Spleen (tissue), 11 donors: Measurements from ENCODE around the gene ATP1A3. TPM values are rescaled to one million over a fixed set of nuclear protein-coding genes. Genes with fewer than 3 reads are reported as not detected.

Experiments used
- DNase-seq: peaks from one replicate; pipeline ENCODE4 v3.0.0-alpha.2; 2020
- H3K27ac ChIP-seq, 8 donors: fragments of 200-600 bp; sonication (generic) in 7 of 8; 1 replicate in 4 of 8; 2 replicates in 4 of 8; pipeline versions ENCODE4 v1.5.0 to v1.8.0; 2016 to 2021; ENCODE audit warnings: inconsistent platforms in 4 of 8, mild to moderate bottlenecking in 4 of 8, moderate library complexity in 1 of 8
- H3K27me3 ChIP-seq, 7 donors: fragments of 200-600 bp; sonication (generic) in 6 of 7; replicated peaks in 1 of 7; 1 replicate in 4 of 7; 2 replicates in 3 of 7; pipeline versions ENCODE4 v1.5.0 to v1.8.0; 2016 to 2021; ENCODE audit warnings: inconsistent platforms in 3 of 7, mild to moderate bottlenecking in 1 of 7
- H3K36me3 ChIP-seq, 6 donors: fragments of 200-600 bp; sonication (generic) in 5 of 6; 1 replicate in 4 of 6; 2 replicates in 2 of 6; pipeline versions ENCODE4 v1.5.0 to v1.8.0; 2016 to 2021; ENCODE audit warnings: inconsistent platforms in 2 of 6
- H3K4me1 ChIP-seq, 6 donors: fragments of 200-600 bp; sonication (generic) in 5 of 6; 1 replicate in 3 of 6; 2 replicates in 3 of 6; pipeline versions ENCODE4 v1.5.0 to v1.8.0; 2016 to 2021; ENCODE audit warnings: inconsistent platforms in 3 of 6
- H3K4me3 ChIP-seq, 8 donors: fragments of 200-600 bp; sonication (generic) in 7 of 8; 1 replicate in 4 of 8; 2 replicates in 4 of 8; pipeline versions ENCODE4 v1.5.0 to v1.8.0; 2016 to 2021; ENCODE audit warnings: inconsistent platforms in 4 of 8, mild to moderate bottlenecking in 4 of 8, moderate library complexity in 2 of 8
- H3K9me3 ChIP-seq, 8 donors: fragments of 200-600 bp; sonication (generic) in 7 of 8; 1 replicate in 4 of 8; 2 replicates in 4 of 8; pipeline versions ENCODE4 v1.5.0 to v1.8.0; 2016 to 2021; ENCODE audit warnings: inconsistent platforms in 4 of 8
- CTCF ChIP-seq, 11 experiments: fragments of 200-600 bp in 7 of 11; fragments of 450-650 bp in 4 of 11; sonication (generic) in 4 of 11; IDR thresholded peaks in 8 of 11; conservative IDR thresholded peaks in 3 of 11; 1 replicate in 7 of 11; 2 replicates in 4 of 11; pipeline versions ENCODE4 v1.4.0 to v1.8.0; 2016 to 2021; ENCODE audit warnings: antibody characterized with exemption in 11 of 11, inconsistent platforms in 4 of 11, mild to moderate bottlenecking in 1 of 11
- POLR2A ChIP-seq, 3 donors: fragments of 450-650 bp; IDR thresholded peaks; one replicate each; pipeline ENCODE4 v1.5.1; 2017; ENCODE audit warnings: antibody characterized with exemption in 3 of 3, mild to moderate bottlenecking in 1 of 3
- POLR2AphosphoS5 ChIP-seq, 3 donors: sonication (generic); formaldehyde crosslinking; IDR thresholded peaks; one replicate each; pipeline ENCODE4 v1.5.1; 2017; ENCODE audit warnings: antibody characterized with exemption in 3 of 3
- whole genome bisulfite sequencing, 5 donors: extraction: QIAGEN DNeasy Blood & Tissue Kit in 3 of 5; methylation state at CpG; one replicate each; pipeline versions ENCODE4 v1.1.5 to v1.1.7; 2013 to 2018; 5-methylcytosine and 5-hydroxymethylcytosine counted together
- intact Hi-C: fragments of 100-400 bp; cut with DNase I; formaldehyde crosslinking; loops from one replicate; pipeline ENCODE4 v1.15.0; 2023; ENCODE audit warnings: low total_unique reads
- polyA plus RNA-seq, 3 donors: library from polyadenylated mRNA; stranded (reverse); fragments of 200-250 nt; gene quantifications; one replicate each; pipeline ENCODE4 v1.2.1, GENCODE V29; 2013
- total RNA-seq, 7 donors: library from RNA; depleted of rRNA in 3 of 7; stranded (reverse); fragments of >200 nt in 3 of 7; fragmentation: NEBNext Ultra II Directional in 4 of 7; extraction: Animal tissue kit (Norgen Biotek cat#: 25700) in 4 of 7; gene quantifications; one replicate each; pipeline versions ENCODE4 v1.1.0 to v1.2.1, GENCODE V29; 2016 to 2021
- donor health status: healthy with polysubstance abuse.
- donor health status: DM: no; HTN: no; CAD: no; lungs with moderate emphysema.
- donor health status: DM: no; HTN: no; CAD: no.
- donor health status: Bipolar disorder and iron deficiency.
- donor health status: healthy.
- donor health status: DM: no; HTN: no; CAD: no.
- donor health status: DM: yes; HTN: yes; CAD: no.

The ATP1A3 gene
- total and polyA plus RNA-seq, 10 donors = 0.39 to 2.2 (median 1.2) TPM

- Histone ChIP-seq H3K36me3 (no peaks in the 10 kb centered on the region), H3K4me3 (no peak overlapping the region), H3K27ac (no peak overlapping the region), H3K9me3 (no peaks in the 10 kb centered on the region), H3K27me3 (peaks cover 0 to 8% (median 0%) of the 10 kb centered on the region in 7 donors), H3K4me1 (no peaks in the 10 kb centered on the region)
- WGBS, 5 donors = 88 to 94% (median 93%) methylated on average over 11 of the region's 11 CpGs
- TF ChIP-seq POLR2AphosphoS5 (IDR thresholded peaks at IDR 0.05) = no peak
- TF ChIP-seq POLR2A (IDR thresholded peaks at IDR 0.05) = no peak
- no peak for TF ChIP-seq CTCF (IDR thresholded peaks at IDR 0.05 in 8 of 11, conservative IDR thresholded peaks at IDR 0.05 in 3 of 11)
- DNase-seq = no peak
- intact Hi-C loops = no loop called here
Measured at GRCh38 chr19:41971363-41971762, 22.7 kb downstream of the ATP1A3 start.

DNA sequence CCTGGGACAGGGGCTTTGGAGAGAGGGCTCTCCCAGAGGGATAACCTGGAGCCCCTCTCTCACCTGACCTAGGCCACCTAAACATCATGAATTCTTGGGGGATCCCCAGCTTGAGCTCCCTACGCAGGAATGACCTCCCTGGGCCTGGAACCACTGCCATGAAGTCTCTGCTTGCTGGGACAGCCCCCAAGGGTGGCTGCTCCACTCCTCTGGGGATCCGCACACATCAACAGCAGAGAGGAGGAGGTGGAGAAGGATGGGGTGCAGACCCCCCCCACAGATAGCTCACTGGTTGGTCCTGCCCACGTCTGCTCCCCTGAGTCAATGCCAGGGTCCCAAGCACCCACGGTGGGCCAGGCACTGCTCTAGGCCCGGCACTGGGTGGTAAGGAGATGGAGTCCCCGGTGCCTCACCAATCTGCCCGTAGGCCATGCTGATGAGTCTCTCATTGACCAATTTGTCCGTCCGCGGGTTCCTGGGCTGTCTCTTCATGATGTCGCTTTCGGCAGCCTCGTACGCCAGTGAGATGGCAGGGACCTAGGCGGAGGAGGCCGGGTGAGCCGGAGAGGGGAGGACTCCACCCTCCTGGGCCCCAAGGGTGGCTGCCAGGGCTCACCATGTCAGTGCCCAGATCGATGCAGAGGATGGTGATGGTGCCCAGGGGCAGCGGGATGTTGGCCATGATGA lies 24.1 kb downstream of the ATP1A3 start:
- Histone ChIP-seq H3K27ac (no peak overlapping the region), H3K9me3 (no peaks in the 10 kb centered on the region), H3K4me3 (no peak overlapping the region), H3K4me1 (no peaks in the 10 kb centered on the region), H3K36me3 (no peaks in the 10 kb centered on the region), H3K27me3 (peaks cover 0 to 14% (median 0%) of the 10 kb centered on the region in 7 donors)
- intact Hi-C loops = no loop called here
- 90 to 93% (median 92%) methylated on average over 16 to 19 of the region's 19 CpGs for WGBS, 5 donors
- no peak for TF ChIP-seq POLR2AphosphoS5 (IDR thresholded peaks at IDR 0.05)
- no peak for TF ChIP-seq CTCF (IDR thresholded peaks at IDR 0.05 in 8 of 11, conservative IDR thresholded peaks at IDR 0.05 in 3 of 11)
- no peak for TF ChIP-seq POLR2A (IDR thresholded peaks at IDR 0.05)
- DNase-seq = no peak

DNA sequence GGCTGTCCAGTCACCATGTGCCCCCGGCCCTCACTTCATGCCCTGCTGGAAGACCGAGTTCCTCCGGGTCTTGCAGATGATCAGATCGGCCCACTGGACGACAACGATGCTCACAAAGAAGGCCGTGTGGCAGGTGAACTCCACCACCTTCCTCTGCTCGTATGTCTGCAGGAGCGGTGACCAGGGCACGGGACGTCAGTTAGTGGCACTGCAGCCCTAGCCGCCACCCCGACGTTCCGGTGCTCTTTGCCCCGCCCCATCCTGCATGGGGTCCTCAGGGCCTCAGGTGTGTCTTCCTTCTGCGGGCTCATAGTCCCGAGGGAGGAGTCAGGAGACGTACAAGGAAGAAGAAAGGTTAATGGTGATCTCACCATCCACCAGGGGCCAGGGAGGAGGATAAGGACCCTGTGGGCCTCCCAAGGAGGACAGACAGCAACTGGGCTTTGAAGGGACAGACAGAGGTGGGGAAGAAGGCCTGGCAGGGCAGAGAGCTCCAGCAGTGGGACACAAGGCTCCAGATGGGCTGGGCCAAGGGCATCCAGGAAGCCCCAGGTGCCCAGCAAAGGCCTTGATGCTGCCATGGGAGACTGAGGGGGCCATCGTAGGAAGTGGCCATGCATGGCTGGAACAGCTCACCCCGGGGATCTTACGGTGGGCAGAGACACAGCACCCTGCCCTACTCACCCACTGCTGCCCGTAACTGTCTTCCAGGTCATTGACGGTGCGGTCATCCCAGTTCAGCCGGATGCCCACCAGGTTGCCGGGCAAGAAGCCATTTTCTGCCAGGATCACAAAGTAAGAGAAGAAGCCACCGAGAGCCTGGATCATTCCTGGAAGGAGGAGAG lies 25.1 kb downstream of the ATP1A3 start:
- no peaks in the 10 kb centered on the region for H3K9me3 ChIP-seq
- no peak overlapping the region for H3K4me3 ChIP-seq
- WGBS, 5 donors = 84 to 92% (median 89%) methylated on average over 15 to 28 of the region's 28 CpGs
- no peaks in the 10 kb centered on the region for H3K36me3 ChIP-seq
- intact Hi-C loops = no loop called here
- no peak for DNase-seq
- H3K27ac ChIP-seq = no peak overlapping the region
- no peaks in the 10 kb centered on the region for H3K4me1 ChIP-seq
- no peak for TF ChIP-seq POLR2AphosphoS5 (IDR thresholded peaks at IDR 0.05)
- no peak for TF ChIP-seq POLR2A (IDR thresholded peaks at IDR 0.05)
- no peak for TF ChIP-seq CTCF (IDR thresholded peaks at IDR 0.05 in 8 of 11, conservative IDR thresholded peaks at IDR 0.05 in 3 of 11)
- peaks cover 0 to 14% (median 0%) of the 10 kb centered on the region in 7 donors for H3K27me3 ChIP-seq
